CD14-positive monocyte (primary cell): ENCODE data around the gene UBE2QL1. TPM values are rescaled to one million over a fixed set of nuclear protein-coding genes. Genes with fewer than 3 reads are reported as not detected.

Experiments used
- DNase-seq, 3 donors: peaks; one replicate each; pipeline ENCODE4 v3.0.0-alpha.2; 2011 to 2022
- H2AFZ ChIP-seq: 2 replicates; pipeline ENCODE4 v1.6.0; 2012; ENCODE audit warnings: mild to moderate bottlenecking, low read depth, low read length, inconsistent platforms; ENCODE audit not compliant: insufficient read depth, poor library complexity, severe bottlenecking
- H3K27ac ChIP-seq, 2 donors: 1 replicate in 1 of 2; 2 replicates in 1 of 2; pipeline ENCODE4 v1.5.1; 2012 to 2013; ENCODE audit warnings: low read length in 2 of 2, control low read depth in 1 of 2, inconsistent platforms in 1 of 2, low read depth in 1 of 2, mild to moderate bottlenecking in 1 of 2
- H3K27me3 ChIP-seq, 2 donors: one replicate each; pipeline versions ENCODE4 v1.6.0 to v1.6.1; 2011 to 2013; ENCODE audit warnings: low read length in 2 of 2; ENCODE audit not compliant: control insufficient read depth in 2 of 2, insufficient read depth in 2 of 2
- H3K36me3 ChIP-seq, 2 donors: replicated peaks in 1 of 2; 1 replicate in 1 of 2; 2 replicates in 1 of 2; pipeline versions ENCODE4 v1.5.1 to v1.6.1; 2012 to 2013; ENCODE audit warnings: low read length in 2 of 2, control low read depth in 1 of 2, inconsistent platforms in 1 of 2, mild to moderate bottlenecking in 1 of 2; ENCODE audit not compliant: insufficient read depth in 2 of 2, control insufficient read depth in 1 of 2
- H3K4me1 ChIP-seq, 2 donors: 1 replicate in 1 of 2; 2 replicates in 1 of 2; pipeline versions ENCODE4 v1.5.1 to v1.6.1; 2012 to 2013; ENCODE audit warnings: low read length in 2 of 2, control low read depth in 1 of 2, inconsistent platforms in 1 of 2, mild to moderate bottlenecking in 1 of 2, moderate library complexity in 1 of 2; ENCODE audit not compliant: insufficient read depth in 2 of 2, control insufficient read depth in 1 of 2
- H3K4me2 ChIP-seq: replicated peaks from 2 replicates; pipeline ENCODE3; 2012; ENCODE audit warnings: low read length, moderate library complexity, mild to moderate bottlenecking; ENCODE audit not compliant: poor library complexity, severe bottlenecking; ENCODE audit errors: extremely low read depth
- H3K4me3 ChIP-seq, 3 experiments: fragments of 200-600 bp in 1 of 3; sonication (generic) in 1 of 3; replicated peaks in 1 of 3; 1 replicate in 2 of 3; 2 replicates in 1 of 3; pipeline ENCODE4 v1.5.1; 2011 to 2013; ENCODE audit warnings: low read length in 3 of 3, mild to moderate bottlenecking in 3 of 3, control low read depth in 2 of 3, low read depth in 2 of 3, inconsistent platforms in 1 of 3, moderate library complexity in 1 of 3
- H3K79me2 ChIP-seq: 2 replicates; pipeline ENCODE4 v1.6.0; 2012; ENCODE audit warnings: mild to moderate bottlenecking, control low read depth, inconsistent platforms, low read length, moderate library complexity; ENCODE audit not compliant: insufficient read depth
- H3K9ac ChIP-seq: 2 replicates; pipeline ENCODE4 v1.6.0; 2017; ENCODE audit warnings: low read length, mild to moderate bottlenecking; ENCODE audit not compliant: insufficient read depth, poor library complexity, severe bottlenecking
- H3K9me3 ChIP-seq, 2 donors: replicated peaks in 1 of 2; 1 replicate in 1 of 2; 2 replicates in 1 of 2; pipeline versions ENCODE4 v1.5.1 to v1.6.1; 2012 to 2013; ENCODE audit warnings: low read length in 2 of 2, control low read depth in 1 of 2; ENCODE audit not compliant: control insufficient read depth in 1 of 2, insufficient read depth in 1 of 2
- H4K20me1 ChIP-seq: 2 replicates; pipeline ENCODE4 v1.6.0; 2012; ENCODE audit warnings: mild to moderate bottlenecking, low read length, control low read depth, moderate library complexity; ENCODE audit not compliant: insufficient read depth
- H3K27ac Mint-ChIP-seq, 7 donors: one replicate each; pipeline ENCODE4 v1.8.0; 2020; ENCODE audit warnings: mild to moderate bottlenecking in 7 of 7, mixed read lengths in 7 of 7, moderate library complexity in 6 of 7, inconsistent platforms in 2 of 7
- H3K27me3 Mint-ChIP-seq, 3 donors: one replicate each; pipeline ENCODE4 v1.8.0; 2021 to 2022; ENCODE audit warnings: low read depth in 3 of 3, mild to moderate bottlenecking in 3 of 3, mixed read lengths in 3 of 3, moderate library complexity in 3 of 3, inconsistent platforms in 1 of 3
- H3K36me3 Mint-ChIP-seq, 2 donors: one replicate each; pipeline ENCODE4 v1.8.0; 2020; ENCODE audit warnings: mixed read lengths in 2 of 2, inconsistent platforms in 1 of 2, mild to moderate bottlenecking in 1 of 2
- H3K4me1 Mint-ChIP-seq: one replicate; pipeline ENCODE4 v1.8.0; 2020; ENCODE audit warnings: mild to moderate bottlenecking, mixed read lengths
- H3K4me3 Mint-ChIP-seq, 2 donors: one replicate each; pipeline ENCODE4 v1.8.0; 2020; ENCODE audit warnings: mild to moderate bottlenecking in 2 of 2, mixed read lengths in 2 of 2, moderate library complexity in 1 of 2
- H3K9me3 Mint-ChIP-seq, 7 donors: one replicate each; pipeline ENCODE4 v1.8.0; 2020 to 2022; ENCODE audit warnings: mixed read lengths in 7 of 7, mild to moderate bottlenecking in 6 of 7, moderate library complexity in 6 of 7, inconsistent platforms in 2 of 7
- WGBS: methylation state at CpG from one replicate; pipeline ENCODE4 v1.1.5; 2013; ENCODE audit warnings: missing lambda C conversion rate; ENCODE audit not compliant: insufficient coverage; 5-methylcytosine and 5-hydroxymethylcytosine counted together
- intact Hi-C, 2 donors: fragments of 100-400 bp; cut with micrococcal nuclease; formaldehyde crosslinking; loops; one replicate each; pipeline versions ENCODE4 v1.15.0 to v1.15.1; 2023
- polyA plus RNA-seq, 3 donors: library from polyadenylated mRNA; depleted of rRNA in 1 of 3; unstranded in 2 of 3; stranded (reverse) in 1 of 3; fragments of 300-500 nt in 2 of 3; fragments of >200 nt in 1 of 3; fragmentation: Illumina TruSeq in 2 of 3; gene quantifications; 1 replicate in 2 of 3; 2 replicates in 1 of 3; pipeline ENCODE4 v1.2.3, GENCODE V29; 2012 to 2021
- TF ChIP-seq, protein P1 (sequence below): fragments of 200-600 bp; IDR thresholded peaks from one replicate; pipeline ENCODE4 v1.8.0; 2022; ENCODE audit warnings: antibody characterized with exemption, mild to moderate bottlenecking

UBE2QL1 gene
- polyA plus RNA-seq, 3 donors, result not detected

DNA sequence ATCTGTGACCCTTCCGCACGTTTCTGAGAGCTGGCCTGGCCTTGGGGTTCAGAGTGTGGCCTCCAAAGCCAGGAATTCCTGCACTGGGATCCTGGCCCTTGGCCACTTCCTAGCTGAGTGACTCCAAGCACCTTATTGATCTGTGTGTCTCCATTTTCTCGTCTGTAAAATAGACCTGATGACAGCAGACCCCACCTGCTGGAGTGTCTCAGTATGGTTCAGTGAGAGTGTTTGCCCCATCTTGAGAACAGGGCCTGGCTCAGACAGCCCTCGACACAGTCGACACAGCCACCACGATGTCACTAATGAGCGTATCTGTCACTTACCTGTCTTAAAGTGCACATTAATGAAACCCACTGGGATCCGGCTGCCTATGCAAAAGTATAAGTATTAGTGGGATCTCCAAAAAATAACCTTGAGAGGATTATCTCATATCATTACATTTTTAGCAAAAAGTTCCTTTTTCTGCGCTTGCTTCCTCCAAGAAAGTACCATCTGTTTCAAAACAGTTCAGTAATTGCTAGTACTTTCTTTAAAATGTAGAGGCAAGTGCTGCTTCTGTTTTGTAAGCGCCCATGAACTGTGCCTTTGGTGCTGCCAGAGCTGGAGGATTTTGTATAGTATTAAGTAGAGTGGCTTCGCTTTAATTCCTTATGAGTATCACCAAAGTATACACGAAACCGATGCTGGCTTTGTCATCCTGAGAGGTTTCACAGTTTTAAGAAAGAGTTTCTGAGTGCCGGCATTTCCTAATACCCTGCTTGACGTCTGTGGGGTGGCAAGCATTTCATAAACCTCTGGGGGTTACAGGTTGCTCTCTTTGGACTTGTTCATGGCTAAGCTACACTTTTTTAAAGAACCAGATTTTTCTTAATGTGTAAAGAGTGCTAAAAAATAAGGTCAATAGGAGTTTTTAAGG, 31.7 kb downstream of the UBE2QL1 start:
- peaks cover 0 to 2% (median 0%) of the 10 kb centered on the region in 7 donors for H3K9me3 Mint-ChIP-seq
- Histone ChIP-seq H4K20me1 (no peaks in the 10 kb centered on the region), H2AFZ (no peak overlapping the region), H3K9me3 (no peaks in the 10 kb centered on the region), H3K4me2 (no peak overlapping the region), H3K4me1 (no peaks in the 10 kb centered on the region), H3K9ac (no peak overlapping the region), H3K4me3 (no peak overlapping the region), H3K27ac (no peak overlapping the region), H3K36me3 (no peaks in the 10 kb centered on the region), H3K79me2 (no peaks in the 10 kb centered on the region), H3K27me3 (no peaks in the 10 kb centered on the region)
- H3K4me1 Mint-ChIP-seq, result no peaks in the 10 kb centered on the region
- peaks cover 1 to 3% (median 3%) of the 10 kb centered on the region in 3 donors for H3K27me3 Mint-ChIP-seq
- DNase-seq, result no peak
- H3K27ac Mint-ChIP-seq, result no peak overlapping the region
- no peaks in the 10 kb centered on the region for H3K36me3 Mint-ChIP-seq
- no peak overlapping the region for H3K4me3 Mint-ChIP-seq
- TF ChIP-seq, protein P1, sequence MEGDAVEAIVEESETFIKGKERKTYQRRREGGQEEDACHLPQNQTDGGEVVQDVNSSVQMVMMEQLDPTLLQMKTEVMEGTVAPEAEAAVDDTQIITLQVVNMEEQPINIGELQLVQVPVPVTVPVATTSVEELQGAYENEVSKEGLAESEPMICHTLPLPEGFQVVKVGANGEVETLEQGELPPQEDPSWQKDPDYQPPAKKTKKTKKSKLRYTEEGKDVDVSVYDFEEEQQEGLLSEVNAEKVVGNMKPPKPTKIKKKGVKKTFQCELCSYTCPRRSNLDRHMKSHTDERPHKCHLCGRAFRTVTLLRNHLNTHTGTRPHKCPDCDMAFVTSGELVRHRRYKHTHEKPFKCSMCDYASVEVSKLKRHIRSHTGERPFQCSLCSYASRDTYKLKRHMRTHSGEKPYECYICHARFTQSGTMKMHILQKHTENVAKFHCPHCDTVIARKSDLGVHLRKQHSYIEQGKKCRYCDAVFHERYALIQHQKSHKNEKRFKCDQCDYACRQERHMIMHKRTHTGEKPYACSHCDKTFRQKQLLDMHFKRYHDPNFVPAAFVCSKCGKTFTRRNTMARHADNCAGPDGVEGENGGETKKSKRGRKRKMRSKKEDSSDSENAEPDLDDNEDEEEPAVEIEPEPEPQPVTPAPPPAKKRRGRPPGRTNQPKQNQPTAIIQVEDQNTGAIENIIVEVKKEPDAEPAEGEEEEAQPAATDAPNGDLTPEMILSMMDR, result no peak
- WGBS, result 84% methylated on average over 6 of the region's 15 CpGs
- intact Hi-C loops, result no loop called here

DNA sequence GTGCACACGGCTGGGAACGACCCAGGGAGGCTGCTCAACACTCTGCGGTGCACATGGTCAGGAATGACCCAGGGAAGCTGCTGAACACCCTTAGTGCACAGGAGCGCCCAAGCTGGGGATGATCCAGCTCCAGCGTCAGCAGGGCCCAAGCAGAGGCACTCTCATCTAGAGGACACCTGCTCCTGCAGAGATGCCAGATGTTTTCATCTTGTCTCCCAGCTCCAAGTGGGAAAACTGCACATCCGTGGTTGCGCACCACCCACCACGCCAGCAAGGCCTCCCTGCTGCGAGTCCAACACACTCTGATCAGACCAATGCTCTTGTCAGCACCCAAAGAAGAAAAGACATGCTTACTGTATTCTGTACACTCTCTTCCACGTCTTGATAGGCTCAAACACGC, 34.1 kb downstream of the UBE2QL1 start:
- Histone ChIP-seq H3K27me3 (no peaks in the 10 kb centered on the region), H2AFZ (no peak overlapping the region), H3K4me1 (no peaks in the 10 kb centered on the region), H3K9me3 (no peaks in the 10 kb centered on the region), H3K27ac (no peak overlapping the region), H3K36me3 (no peaks in the 10 kb centered on the region), H3K4me2 (no peak overlapping the region), H3K79me2 (no peaks in the 10 kb centered on the region), H3K4me3 (no peak overlapping the region), H4K20me1 (no peaks in the 10 kb centered on the region), H3K9ac (no peak overlapping the region)
- Mint-ChIP-seq H3K4me1 (no peaks in the 10 kb centered on the region), H3K4me3 (no peak overlapping the region), H3K9me3 (peaks cover 0 to 2% (median 0%) of the 10 kb centered on the region in 7 donors), H3K36me3 (no peaks in the 10 kb centered on the region), H3K27me3 (peaks cover 4 to 6% (median 6%) of the 10 kb centered on the region in 3 donors), H3K27ac (no peak overlapping the region)
- intact Hi-C loops, result no loop called here
- no peak for DNase-seq
- TF ChIP-seq, protein P1, result no peak
- WGBS, result 94% methylated on average over 11 of the region's 11 CpGs
